Measurements from ENCODE around the gene ABLIM1. TPM values are rescaled to one million over a fixed set of nuclear protein-coding genes. Genes with fewer than 3 reads are reported as not detected.

ABLIM1 gene
- total RNA-seq, 1 experiment from 2014 or later = 34.0 TPM

DNA sequence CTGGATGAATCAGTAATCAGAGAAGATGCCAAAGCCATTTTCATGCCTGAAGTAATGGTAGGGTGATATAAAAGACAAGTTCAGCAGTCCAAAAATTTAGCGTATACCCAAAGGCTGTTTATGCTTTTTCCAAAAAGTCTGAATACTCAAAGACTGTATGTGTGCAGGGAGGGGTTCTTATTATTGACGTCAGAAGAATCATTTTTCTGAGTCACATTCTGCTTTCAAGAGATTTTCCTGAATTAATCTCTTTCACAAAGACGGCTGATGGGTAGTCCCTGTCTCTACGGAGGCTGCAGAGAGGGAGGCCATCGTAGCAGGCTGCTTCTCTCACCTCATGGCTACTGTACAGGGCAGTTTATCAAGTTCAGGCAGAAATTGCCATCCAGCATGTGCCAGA, 30.7 kb upstream of the ABLIM1 start:
- no peak for DNase-seq (ENCODE audit: low spot score)
- no peak overlapping the region for H3K27ac ChIP-seq (ENCODE audit: low read depth, low read length, poor library complexity, severe bottlenecking)
- H3K36me3 ChIP-seq (ENCODE audit: insufficient read depth, low read length, poor library complexity, severe bottlenecking) = no peaks in the 10 kb centered on the region
- no peaks in the 10 kb centered on the region for H3K27me3 ChIP-seq (replicated peaks; ENCODE audit: insufficient read depth, low read depth, low read length, poor library complexity)
- H3K9me3 ChIP-seq (ENCODE audit: low read depth, low read length, poor library complexity, severe bottlenecking) = no peaks in the 10 kb centered on the region
- no peak overlapping the region for H3K4me3 ChIP-seq (ENCODE audit: low read depth, low read length, poor library complexity, severe bottlenecking)
- TF ChIP-seq, protein P1, sequence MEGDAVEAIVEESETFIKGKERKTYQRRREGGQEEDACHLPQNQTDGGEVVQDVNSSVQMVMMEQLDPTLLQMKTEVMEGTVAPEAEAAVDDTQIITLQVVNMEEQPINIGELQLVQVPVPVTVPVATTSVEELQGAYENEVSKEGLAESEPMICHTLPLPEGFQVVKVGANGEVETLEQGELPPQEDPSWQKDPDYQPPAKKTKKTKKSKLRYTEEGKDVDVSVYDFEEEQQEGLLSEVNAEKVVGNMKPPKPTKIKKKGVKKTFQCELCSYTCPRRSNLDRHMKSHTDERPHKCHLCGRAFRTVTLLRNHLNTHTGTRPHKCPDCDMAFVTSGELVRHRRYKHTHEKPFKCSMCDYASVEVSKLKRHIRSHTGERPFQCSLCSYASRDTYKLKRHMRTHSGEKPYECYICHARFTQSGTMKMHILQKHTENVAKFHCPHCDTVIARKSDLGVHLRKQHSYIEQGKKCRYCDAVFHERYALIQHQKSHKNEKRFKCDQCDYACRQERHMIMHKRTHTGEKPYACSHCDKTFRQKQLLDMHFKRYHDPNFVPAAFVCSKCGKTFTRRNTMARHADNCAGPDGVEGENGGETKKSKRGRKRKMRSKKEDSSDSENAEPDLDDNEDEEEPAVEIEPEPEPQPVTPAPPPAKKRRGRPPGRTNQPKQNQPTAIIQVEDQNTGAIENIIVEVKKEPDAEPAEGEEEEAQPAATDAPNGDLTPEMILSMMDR (conservative IDR thresholded peaks at IDR 0.05; ENCODE audit: low read depth, low read length) = no peak
- TF ChIP-seq EZH2 (IDR thresholded peaks at IDR 0.05; ENCODE audit: borderline replicate concordance, low read depth, low read length, poor library complexity, severe bottlenecking) = no peak
- no TSS peak for BruUV-seq (replicated peaks)
- POLR2A ChIA-PET (ENCODE audit: low non-redundant PET) = no interaction called here
- intact Hi-C loops (cut with micrococcal nuclease; ENCODE audit: unreplicated experiment) = no loop called here
- peaks cover 16% of the 10 kb centered on the region for H3K4me1 ChIP-seq (ENCODE audit: insufficient read depth, low read length, poor library complexity, severe bottlenecking)
- CTCF ChIA-PET = no interaction called here

DNA sequence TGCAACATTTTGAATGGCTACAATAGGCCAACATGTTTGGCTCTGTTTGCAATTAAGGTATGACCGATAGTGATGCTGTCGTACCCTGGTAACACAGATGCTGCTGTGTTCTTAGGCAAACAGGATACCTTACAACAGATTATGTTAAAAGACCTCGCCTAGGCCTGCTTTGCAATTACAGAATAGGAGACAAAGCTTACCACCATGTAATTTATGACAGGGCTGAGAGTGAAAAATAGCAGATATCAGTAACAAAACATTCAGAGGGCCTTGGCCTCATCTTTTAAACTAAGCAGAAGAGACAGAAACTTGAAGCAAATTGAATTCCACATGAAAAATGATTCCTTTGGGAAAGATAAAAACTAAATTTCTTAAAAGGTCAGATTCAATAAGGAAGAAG, 29.4 kb upstream of the ABLIM1 start:
- TF ChIP-seq, protein P1 (conservative IDR thresholded peaks at IDR 0.05; ENCODE audit: low read depth, low read length) = no peak
- TF ChIP-seq EZH2 (IDR thresholded peaks at IDR 0.05; ENCODE audit: borderline replicate concordance, low read depth, low read length, poor library complexity, severe bottlenecking) = no peak
- ChIA-PET CTCF (no interaction called here), POLR2A (ENCODE audit: low non-redundant PET) (no interaction called here)

DNA sequence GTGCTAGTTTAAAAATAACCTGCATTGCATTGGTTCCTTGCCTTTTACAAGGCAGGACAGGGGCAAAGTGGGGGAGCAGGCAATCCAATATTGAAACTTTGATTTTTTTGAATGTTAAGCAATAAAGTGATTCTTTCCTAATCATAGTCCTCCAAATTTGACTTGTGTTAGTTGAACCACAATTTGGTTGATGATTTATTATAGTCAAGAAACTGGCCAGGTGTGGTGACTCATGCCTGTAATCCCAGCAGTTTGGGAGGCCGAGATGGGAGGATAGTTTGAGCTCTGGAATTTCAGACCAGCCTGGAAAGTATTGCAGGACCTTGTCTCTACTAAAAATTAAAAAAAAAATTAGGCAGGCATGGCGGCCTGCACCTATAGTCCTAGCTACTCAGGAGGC, 27.9 kb upstream of the ABLIM1 start:
- no peak for TF ChIP-seq EZH2 (IDR thresholded peaks at IDR 0.05; ENCODE audit: borderline replicate concordance, low read depth, low read length, poor library complexity, severe bottlenecking)
- TF ChIP-seq, protein P1 (conservative IDR thresholded peaks at IDR 0.05; ENCODE audit: low read depth, low read length) = no peak
- no peak for DNase-seq (ENCODE audit: low spot score)
- intact Hi-C loops (cut with micrococcal nuclease; ENCODE audit: unreplicated experiment) = no loop called here
- ChIA-PET CTCF (no interaction called here), POLR2A (ENCODE audit: low non-redundant PET) (no interaction called here)
- no peaks in the 10 kb centered on the region for H3K9me3 ChIP-seq (ENCODE audit: low read depth, low read length, poor library complexity, severe bottlenecking)
- no peaks in the 10 kb centered on the region for H3K36me3 ChIP-seq (ENCODE audit: insufficient read depth, low read length, poor library complexity, severe bottlenecking)
- BruUV-seq (replicated peaks) = no TSS peak
- peaks cover 29% of the 10 kb centered on the region for H3K4me1 ChIP-seq (ENCODE audit: insufficient read depth, low read length, poor library complexity, severe bottlenecking)
- no peaks in the 10 kb centered on the region for H3K27me3 ChIP-seq (replicated peaks; ENCODE audit: insufficient read depth, low read depth, low read length, poor library complexity)
- H3K4me3 ChIP-seq (ENCODE audit: low read depth, low read length, poor library complexity, severe bottlenecking) = no peak overlapping the region
- no peak overlapping the region for H3K27ac ChIP-seq (ENCODE audit: low read depth, low read length, poor library complexity, severe bottlenecking)

More for the DNA sequence above, 29.4 kb upstream of the ABLIM1 start:
- no peaks in the 10 kb centered on the region for H3K27me3 ChIP-seq (replicated peaks; ENCODE audit: insufficient read depth, low read depth, low read length, poor library complexity)
- no peaks in the 10 kb centered on the region for H3K36me3 ChIP-seq (ENCODE audit: insufficient read depth, low read length, poor library complexity, severe bottlenecking)
- no peak overlapping the region for H3K4me3 ChIP-seq (ENCODE audit: low read depth, low read length, poor library complexity, severe bottlenecking)
- peaks cover 28% of the 10 kb centered on the region for H3K4me1 ChIP-seq (ENCODE audit: insufficient read depth, low read length, poor library complexity, severe bottlenecking)
- no peaks in the 10 kb centered on the region for H3K9me3 ChIP-seq (ENCODE audit: low read depth, low read length, poor library complexity, severe bottlenecking)
- intact Hi-C loops (cut with micrococcal nuclease; ENCODE audit: unreplicated experiment) = no loop called here
- H3K27ac ChIP-seq (ENCODE audit: low read depth, low read length, poor library complexity, severe bottlenecking) = no peak overlapping the region
- no TSS peak for BruUV-seq (replicated peaks)
- DNase-seq (ENCODE audit: low spot score) = no peak
